Endodermal cell (in vitro differentiated cells): ENCODE results near the gene MKX. TPM values are rescaled to one million over a fixed set of nuclear protein-coding genes. Genes with fewer than 3 reads are reported as not detected.

ENCODE experiments used
- DNase-seq: peaks from one replicate; pipeline ENCODE4 v3.0.0-alpha.2; 2017
- H3K27ac ChIP-seq: 2 replicates; pipeline ENCODE4 v1.5.1; 2013; ENCODE audit warnings: mild to moderate bottlenecking, low read depth, low read length, moderate library complexity
- H3K27me3 ChIP-seq: 2 replicates; pipeline ENCODE4 v1.6.1; 2013; ENCODE audit warnings: mild to moderate bottlenecking, low read length, moderate library complexity; ENCODE audit not compliant: insufficient read depth, control insufficient read depth, poor library complexity, severe bottlenecking
- H3K36me3 ChIP-seq: 2 replicates; pipeline ENCODE4 v1.7.0; 2013; ENCODE audit warnings: mild to moderate bottlenecking, low read length, moderate library complexity; ENCODE audit not compliant: control insufficient read depth, insufficient read depth
- H3K4me1 ChIP-seq: one replicate; pipeline ENCODE4 v1.7.0; 2013; ENCODE audit warnings: low read length; ENCODE audit not compliant: control insufficient read depth, insufficient read depth
- H3K4me3 ChIP-seq: 2 replicates; pipeline ENCODE4 v1.5.1; 2013; ENCODE audit warnings: mild to moderate bottlenecking, low read length, moderate library complexity
- H3K9ac ChIP-seq: 2 replicates; pipeline ENCODE4 v1.6.1; 2013; ENCODE audit warnings: mild to moderate bottlenecking, low read length, moderate library complexity; ENCODE audit not compliant: poor library complexity, severe bottlenecking; ENCODE audit errors: extremely low read depth
- H3K9me3 ChIP-seq: 2 replicates; pipeline ENCODE4 v1.6.1; 2013; ENCODE audit warnings: mild to moderate bottlenecking, low read length, moderate library complexity; ENCODE audit not compliant: control insufficient read depth
- H3K27ac Mint-ChIP-seq: 2 replicates; pipeline ENCODE4 v1.8.0; 2020; ENCODE audit warnings: mixed read lengths
- H3K27me3 Mint-ChIP-seq: 2 replicates; pipeline ENCODE4 v1.8.0; 2021; ENCODE audit warnings: mild to moderate bottlenecking, mixed read lengths; ENCODE audit not compliant: insufficient read depth
- H3K36me3 Mint-ChIP-seq: 2 replicates; pipeline ENCODE4 v1.8.0; 2020; ENCODE audit warnings: low read depth, mixed read lengths
- H3K4me1 Mint-ChIP-seq: 2 replicates; pipeline ENCODE4 v1.8.0; 2020; ENCODE audit warnings: mixed read lengths
- H3K4me3 Mint-ChIP-seq: 2 replicates; pipeline ENCODE4 v1.8.0; 2020; ENCODE audit warnings: mild to moderate bottlenecking, moderate library complexity, mixed read lengths
- H3K9me3 Mint-ChIP-seq: 2 replicates; pipeline ENCODE4 v1.8.0; 2020; ENCODE audit warnings: mild to moderate bottlenecking, mixed read lengths
- WGBS, 2 experiments: methylation state at CpG; one replicate each; pipeline versions ENCODE4 v1.1.5 to v1.1.7; 2013; ENCODE audit warnings: missing lambda C conversion rate in 2 of 2, mixed read lengths in 1 of 2; ENCODE audit not compliant: insufficient coverage in 1 of 2, insufficient read length in 1 of 2; 5-methylcytosine and 5-hydroxymethylcytosine counted together
- total RNA-seq, 2 donors: library from RNA; stranded (reverse); fragmentation: NEBNext Ultra II Directional in 1 of 2; extraction: Animal tissue kit (Norgen Biotek cat#: 25700) in 1 of 2; gene quantifications; 2 replicates in 1 of 2; 3 replicates in 1 of 2; pipeline ENCODE4 v1.2.1, GENCODE V29; 2021
- TF ChIP-seq, protein P1 (sequence below): fragments of 200-600 bp; sonication (generic); conservative IDR thresholded peaks from 2 replicates; pipeline ENCODE4 v1.5.0; 2021; ENCODE audit warnings: antibody characterized with exemption, mild to moderate bottlenecking

Gene MKX
- total RNA-seq, 2 donors from 2014 or later: 0.29 to 0.55 TPM

GRCh38 chr10:27687743-27688142, 57.9 kb downstream of the MKX start:
- no peaks in the 10 kb centered on the region for H3K36me3 Mint-ChIP-seq
- DNase-seq: no peak
- Histone ChIP-seq H3K27me3 (no peaks in the 10 kb centered on the region), H3K36me3 (no peaks in the 10 kb centered on the region), H3K27ac (no peak overlapping the region), H3K4me3 (no peak overlapping the region), H3K9ac (no peak overlapping the region), H3K9me3 (no peaks in the 10 kb centered on the region), H3K4me1 (no peaks in the 10 kb centered on the region)
- no peak overlapping the region for H3K4me3 Mint-ChIP-seq
- no peaks in the 10 kb centered on the region for H3K4me1 Mint-ChIP-seq
- TF ChIP-seq, protein P1, sequence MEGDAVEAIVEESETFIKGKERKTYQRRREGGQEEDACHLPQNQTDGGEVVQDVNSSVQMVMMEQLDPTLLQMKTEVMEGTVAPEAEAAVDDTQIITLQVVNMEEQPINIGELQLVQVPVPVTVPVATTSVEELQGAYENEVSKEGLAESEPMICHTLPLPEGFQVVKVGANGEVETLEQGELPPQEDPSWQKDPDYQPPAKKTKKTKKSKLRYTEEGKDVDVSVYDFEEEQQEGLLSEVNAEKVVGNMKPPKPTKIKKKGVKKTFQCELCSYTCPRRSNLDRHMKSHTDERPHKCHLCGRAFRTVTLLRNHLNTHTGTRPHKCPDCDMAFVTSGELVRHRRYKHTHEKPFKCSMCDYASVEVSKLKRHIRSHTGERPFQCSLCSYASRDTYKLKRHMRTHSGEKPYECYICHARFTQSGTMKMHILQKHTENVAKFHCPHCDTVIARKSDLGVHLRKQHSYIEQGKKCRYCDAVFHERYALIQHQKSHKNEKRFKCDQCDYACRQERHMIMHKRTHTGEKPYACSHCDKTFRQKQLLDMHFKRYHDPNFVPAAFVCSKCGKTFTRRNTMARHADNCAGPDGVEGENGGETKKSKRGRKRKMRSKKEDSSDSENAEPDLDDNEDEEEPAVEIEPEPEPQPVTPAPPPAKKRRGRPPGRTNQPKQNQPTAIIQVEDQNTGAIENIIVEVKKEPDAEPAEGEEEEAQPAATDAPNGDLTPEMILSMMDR: no peak
- no peak overlapping the region for H3K27ac Mint-ChIP-seq
- peaks cover 5% of the 10 kb centered on the region for H3K9me3 Mint-ChIP-seq
- no peaks in the 10 kb centered on the region for H3K27me3 Mint-ChIP-seq
- WGBS, 2 experiments: 78 to 84% methylated on average over 4 to 6 of the region's 6 CpGs

- Histone ChIP-seq H3K36me3 (no peaks in the 10 kb centered on the region), H3K27ac (no peak overlapping the region), H3K27me3 (no peaks in the 10 kb centered on the region), H3K9me3 (no peaks in the 10 kb centered on the region), H3K4me1 (no peaks in the 10 kb centered on the region), H3K9ac (no peak overlapping the region), H3K4me3 (no peak overlapping the region)
- Mint-ChIP-seq H3K27me3 (no peaks in the 10 kb centered on the region), H3K4me3 (no peak overlapping the region), H3K9me3 (peaks cover 5% of the 10 kb centered on the region), H3K36me3 (no peaks in the 10 kb centered on the region), H3K27ac (no peak overlapping the region), H3K4me1 (no peaks in the 10 kb centered on the region)
- TF ChIP-seq, protein P1: no peak
- WGBS, 2 experiments: 92 to 98% methylated on average over 5 to 6 of the region's 6 CpGs
- no peak for DNase-seq
Observed at GRCh38 chr10:27687326-27687725, 58.3 kb downstream of the MKX start.

DNA sequence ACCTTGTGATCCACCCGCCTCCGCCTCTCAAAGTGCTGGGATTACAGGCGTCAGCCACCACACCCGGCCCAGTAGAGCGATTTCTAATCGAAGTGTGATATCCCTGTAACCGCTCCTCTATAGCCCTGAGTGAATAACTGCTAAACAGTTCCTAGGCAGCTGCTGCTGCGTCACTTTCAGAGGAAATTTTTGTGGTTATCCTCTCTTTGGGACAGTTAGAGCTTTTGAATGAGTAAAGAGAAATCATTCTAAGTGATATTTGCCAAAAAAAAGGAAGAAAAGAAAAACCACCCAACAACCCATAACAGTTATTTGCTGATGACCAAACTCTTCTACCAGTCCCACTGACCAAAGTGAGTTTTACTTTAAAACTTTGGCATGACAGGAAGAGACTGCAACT, 59.9 kb downstream of the MKX start:
- no peaks in the 10 kb centered on the region for H3K36me3 Mint-ChIP-seq
- DNase-seq: no peak
- TF ChIP-seq, protein P1: no peak
- Histone ChIP-seq H3K4me3 (no peak overlapping the region), H3K9me3 (no peaks in the 10 kb centered on the region), H3K27ac (no peak overlapping the region), H3K27me3 (no peaks in the 10 kb centered on the region), H3K36me3 (no peaks in the 10 kb centered on the region), H3K4me1 (no peaks in the 10 kb centered on the region), H3K9ac (no peak overlapping the region)
- no peak overlapping the region for H3K27ac Mint-ChIP-seq
- no peaks in the 10 kb centered on the region for H3K27me3 Mint-ChIP-seq
- peaks cover 5% of the 10 kb centered on the region for H3K9me3 Mint-ChIP-seq
- no peaks in the 10 kb centered on the region for H3K4me1 Mint-ChIP-seq
- 71 to 84% methylated on average over 4 to 8 of the region's 8 CpGs for WGBS, 2 experiments
- H3K4me3 Mint-ChIP-seq: no peak overlapping the region
